GM19452 (cell line): ENCODE results near the gene LAPTM4A.
"Not testable (repeated sequence)": the region's sequence is repeated elsewhere in the genome, so short reads cannot be mapped to it uniquely, and the experiment has no call there.

Source experiments
- ATAC-seq: cut with Tn5 transposase; IDR thresholded peaks from one replicate; pipeline ENCODE4 v1.9.1; 2021; ENCODE audit not compliant: unreplicated experiment

LAPTM4A gene

GRCh38 chr2:20077411-20077940 is 26.0 kb upstream of the LAPTM4A start:
- no peak for ATAC-seq

- ATAC-seq = no peak
Measured at GRCh38 chr2:20076757-20077156, 25.3 kb upstream of the LAPTM4A start.

GRCh38 chr2:20074901-20075300 is 23.5 kb upstream of the LAPTM4A start:
- no peak for ATAC-seq

- ATAC-seq = not testable (repeated sequence)
Measured at GRCh38 chr2:20074046-20074648, 22.7 kb upstream of the LAPTM4A start.

- no peak for ATAC-seq
Measured at GRCh38 chr2:20073460-20073859, 22.0 kb upstream of the LAPTM4A start.

- ATAC-seq = no peak
Measured at GRCh38 chr2:20072436-20073158, 21.2 kb upstream of the LAPTM4A start.

GRCh38 chr2:20071397-20072383 is 20.3 kb upstream of the LAPTM4A start:
- no peak for ATAC-seq

- ATAC-seq = no peak
Measured at GRCh38 chr2:20069756-20070155, 18.3 kb upstream of the LAPTM4A start.

GRCh38 chr2:20067992-20068584 is 16.7 kb upstream of the LAPTM4A start:
- ATAC-seq = no peak

GRCh38 chr2:20065885-20066602 is 14.6 kb upstream of the LAPTM4A start:
- no peak for ATAC-seq

GRCh38 chr2:20064841-20065240 is 13.4 kb upstream of the LAPTM4A start:
- no peak for ATAC-seq

- no peak for ATAC-seq
Measured at GRCh38 chr2:20064421-20064820, 13.0 kb upstream of the LAPTM4A start.

- ATAC-seq = no peak
Measured at GRCh38 chr2:20062615-20063545, 11.5 kb upstream of the LAPTM4A start.

GRCh38 chr2:20061940-20062339 is 10.5 kb upstream of the LAPTM4A start:
- no peak for ATAC-seq

GRCh38 chr2:20061476-20061875 is 10.0 kb upstream of the LAPTM4A start:
- no peak for ATAC-seq

- no peak for ATAC-seq
Measured at GRCh38 chr2:20060106-20060505, 8.7 kb upstream of the LAPTM4A start.

- ATAC-seq = no peak
Measured at GRCh38 chr2:20057268-20057667, 5.8 kb upstream of the LAPTM4A start.

- no peak for ATAC-seq
Measured at GRCh38 chr2:20054931-20055330, 3.5 kb upstream of the LAPTM4A start.

GRCh38 chr2:20054119-20054518 is 2.7 kb upstream of the LAPTM4A start:
- ATAC-seq = no peak
